GM23338 (cell line): Measurements from ENCODE around the gene WWP2. TPM values are rescaled to one million over a fixed set of nuclear protein-coding genes. Genes with fewer than 3 reads are reported as not detected.

Experiments used
- CREB1 ChIP-seq: fragments of 250-450 bp; sonication (Bioruptor Pico); IDR thresholded peaks from 2 replicates; pipeline ENCODE4 v1.5.0; 2020; ENCODE audit warnings: low read depth, mild to moderate bottlenecking, moderate library complexity
- EZH2 ChIP-seq: fragments of 200-600 bp; sonication (generic); IDR thresholded peaks from one replicate; pipeline ENCODE4 v1.8.0; 2017; ENCODE audit warnings: antibody characterized with exemption, mild to moderate bottlenecking, low read depth; ENCODE audit not compliant: unreplicated experiment
- EZH2phosphoT487 ChIP-seq: fragments of 200-600 bp; sonication (generic); IDR thresholded peaks from one replicate; pipeline ENCODE4 v1.8.1; 2018; ENCODE audit warnings: antibody characterized with exemption; ENCODE audit not compliant: unreplicated experiment
- JUNB ChIP-seq: IDR thresholded peaks from one replicate; pipeline ENCODE4 v1.6.1; 2016; ENCODE audit warnings: antibody characterized with exemption; ENCODE audit not compliant: unreplicated experiment
- STAT1 ChIP-seq: IDR thresholded peaks from one replicate; pipeline ENCODE4 v1.6.1; 2016; ENCODE audit warnings: antibody characterized with exemption; ENCODE audit not compliant: unreplicated experiment
- polyA plus RNA-seq: library from polyadenylated mRNA; unstranded; fragments of >200 nt; fragmentation: Nextera tagmentation; extraction: Ambion mirVana; gene quantifications from 2 replicates; pipeline ENCODE4 v1.2.1, GENCODE V29; 2016
- total RNA-seq: library from RNA; depleted of rRNA; stranded (reverse); fragments of >200 nt; shearing (Covaris generic); gene quantifications from 2 replicates; pipeline ENCODE4 v1.2.3, GENCODE V29; 2014
- TF ChIP-seq, protein P1 (sequence below): fragments of 250-450 bp; sonication (Bioruptor Pico); IDR thresholded peaks from 2 replicates; pipeline ENCODE4 v1.5.0; 2020; ENCODE audit warnings: mild to moderate bottlenecking, moderate library complexity
- TF ChIP-seq, protein P2 (sequence below): IDR thresholded peaks from 2 replicates; pipeline ENCODE4 v1.6.1; 2016; ENCODE audit warnings: antibody characterized with exemption
- TF ChIP-seq, protein P3 (sequence below), 2 experiments: fragments of 200-600 bp in 1 of 2; sonication (generic) in 1 of 2; conservative IDR thresholded peaks; 2 replicates each; pipeline versions ENCODE4 v1.5.1 to v1.6.1; 2016 to 2017; ENCODE audit warnings: antibody characterized with exemption in 2 of 2, low read depth in 2 of 2, mild to moderate bottlenecking in 2 of 2, moderate library complexity in 1 of 2

WWP2 gene
- total and polyA plus RNA-seq, 2 experiments from 2014 or later: 12.3 to 35.5 TPM

DNA sequence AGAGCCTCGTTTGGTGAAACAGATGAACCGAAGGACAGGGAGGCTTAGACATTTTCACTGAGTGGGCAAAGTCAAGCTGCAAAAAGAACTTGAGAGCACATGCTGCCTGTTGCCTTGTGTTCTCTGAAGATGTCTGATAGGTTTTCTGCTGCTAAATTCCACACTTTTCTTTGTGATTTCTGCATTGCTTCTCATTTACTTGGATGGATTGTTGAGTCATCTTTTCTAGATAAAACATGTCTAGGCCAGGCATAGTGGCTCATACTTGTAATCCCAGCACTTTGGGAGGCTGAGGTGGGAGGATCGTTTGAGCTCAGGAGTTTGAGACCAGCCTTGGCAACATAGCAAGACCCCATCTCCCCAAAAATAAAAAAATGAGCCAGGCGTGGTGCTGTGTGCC is 108.6 kb downstream of the WWP2 start (continued):
- TF ChIP-seq, protein P1, sequence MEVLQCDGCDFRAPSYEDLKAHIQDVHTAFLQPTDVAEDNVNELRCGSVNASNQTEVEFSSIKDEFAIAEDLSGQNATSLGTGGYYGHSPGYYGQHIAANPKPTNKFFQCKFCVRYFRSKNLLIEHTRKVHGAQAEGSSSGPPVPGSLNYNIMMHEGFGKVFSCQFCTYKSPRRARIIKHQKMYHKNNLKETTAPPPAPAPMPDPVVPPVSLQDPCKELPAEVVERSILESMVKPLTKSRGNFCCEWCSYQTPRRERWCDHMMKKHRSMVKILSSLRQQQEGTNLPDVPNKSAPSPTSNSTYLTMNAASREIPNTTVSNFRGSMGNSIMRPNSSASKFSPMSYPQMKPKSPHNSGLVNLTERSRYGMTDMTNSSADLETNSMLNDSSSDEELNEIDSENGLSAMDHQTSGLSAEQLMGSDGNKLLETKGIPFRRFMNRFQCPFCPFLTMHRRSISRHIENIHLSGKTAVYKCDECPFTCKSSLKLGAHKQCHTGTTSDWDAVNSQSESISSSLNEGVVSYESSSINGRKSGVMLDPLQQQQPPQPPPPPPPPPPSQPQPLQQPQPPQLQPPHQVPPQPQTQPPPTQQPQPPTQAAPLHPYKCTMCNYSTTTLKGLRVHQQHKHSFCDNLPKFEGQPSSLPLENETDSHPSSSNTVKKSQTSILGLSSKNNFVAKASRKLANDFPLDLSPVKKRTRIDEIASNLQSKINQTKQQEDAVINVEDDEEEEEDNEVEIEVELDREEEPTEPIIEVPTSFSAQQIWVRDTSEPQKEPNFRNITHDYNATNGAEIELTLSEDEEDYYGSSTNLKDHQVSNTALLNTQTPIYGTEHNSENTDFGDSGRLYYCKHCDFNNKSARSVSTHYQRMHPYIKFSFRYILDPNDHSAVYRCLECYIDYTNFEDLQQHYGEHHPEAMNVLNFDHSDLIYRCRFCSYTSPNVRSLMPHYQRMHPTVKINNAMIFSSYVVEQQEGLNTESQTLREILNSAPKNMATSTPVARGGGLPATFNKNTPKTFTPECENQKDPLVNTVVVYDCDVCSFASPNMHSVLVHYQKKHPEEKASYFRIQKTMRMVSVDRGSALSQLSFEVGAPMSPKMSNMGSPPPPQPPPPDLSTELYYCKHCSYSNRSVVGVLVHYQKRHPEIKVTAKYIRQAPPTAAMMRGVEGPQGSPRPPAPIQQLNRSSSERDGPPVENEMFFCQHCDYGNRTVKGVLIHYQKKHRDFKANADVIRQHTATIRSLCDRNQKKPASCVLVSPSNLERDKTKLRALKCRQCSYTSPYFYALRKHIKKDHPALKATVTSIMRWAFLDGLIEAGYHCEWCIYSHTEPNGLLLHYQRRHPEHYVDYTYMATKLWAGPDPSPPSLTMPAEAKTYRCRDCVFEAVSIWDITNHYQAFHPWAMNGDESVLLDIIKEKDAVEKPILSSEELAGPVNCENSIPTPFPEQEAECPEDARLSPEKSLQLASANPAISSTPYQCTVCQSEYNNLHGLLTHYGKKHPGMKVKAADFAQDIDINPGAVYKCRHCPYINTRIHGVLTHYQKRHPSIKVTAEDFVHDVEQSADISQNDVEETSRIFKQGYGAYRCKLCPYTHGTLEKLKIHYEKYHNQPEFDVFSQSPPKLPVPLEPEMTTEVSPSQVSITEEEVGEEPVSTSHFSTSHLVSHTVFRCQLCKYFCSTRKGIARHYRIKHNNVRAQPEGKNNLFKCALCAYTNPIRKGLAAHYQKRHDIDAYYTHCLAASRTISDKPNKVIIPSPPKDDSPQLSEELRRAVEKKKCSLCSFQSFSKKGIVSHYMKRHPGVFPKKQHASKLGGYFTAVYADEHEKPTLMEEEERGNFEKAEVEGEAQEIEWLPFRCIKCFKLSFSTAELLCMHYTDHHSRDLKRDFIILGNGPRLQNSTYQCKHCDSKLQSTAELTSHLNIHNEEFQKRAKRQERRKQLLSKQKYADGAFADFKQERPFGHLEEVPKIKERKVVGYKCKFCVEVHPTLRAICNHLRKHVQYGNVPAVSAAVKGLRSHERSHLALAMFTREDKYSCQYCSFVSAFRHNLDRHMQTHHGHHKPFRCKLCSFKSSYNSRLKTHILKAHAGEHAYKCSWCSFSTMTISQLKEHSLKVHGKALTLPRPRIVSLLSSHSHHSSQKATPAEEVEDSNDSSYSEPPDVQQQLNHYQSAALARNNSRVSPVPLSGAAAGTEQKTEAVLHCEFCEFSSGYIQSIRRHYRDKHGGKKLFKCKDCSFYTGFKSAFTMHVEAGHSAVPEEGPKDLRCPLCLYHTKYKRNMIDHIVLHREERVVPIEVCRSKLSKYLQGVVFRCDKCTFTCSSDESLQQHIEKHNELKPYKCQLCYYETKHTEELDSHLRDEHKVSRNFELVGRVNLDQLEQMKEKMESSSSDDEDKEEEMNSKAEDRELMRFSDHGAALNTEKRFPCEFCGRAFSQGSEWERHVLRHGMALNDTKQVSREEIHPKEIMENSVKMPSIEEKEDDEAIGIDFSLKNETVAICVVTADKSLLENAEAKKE (CRISPR knock-in tag): no peak
- TF ChIP-seq, protein P2, sequence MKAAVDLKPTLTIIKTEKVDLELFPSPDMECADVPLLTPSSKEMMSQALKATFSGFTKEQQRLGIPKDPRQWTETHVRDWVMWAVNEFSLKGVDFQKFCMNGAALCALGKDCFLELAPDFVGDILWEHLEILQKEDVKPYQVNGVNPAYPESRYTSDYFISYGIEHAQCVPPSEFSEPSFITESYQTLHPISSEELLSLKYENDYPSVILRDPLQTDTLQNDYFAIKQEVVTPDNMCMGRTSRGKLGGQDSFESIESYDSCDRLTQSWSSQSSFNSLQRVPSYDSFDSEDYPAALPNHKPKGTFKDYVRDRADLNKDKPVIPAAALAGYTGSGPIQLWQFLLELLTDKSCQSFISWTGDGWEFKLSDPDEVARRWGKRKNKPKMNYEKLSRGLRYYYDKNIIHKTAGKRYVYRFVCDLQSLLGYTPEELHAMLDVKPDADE: no peak
- TF ChIP-seq STAT1 (no peak), EZH2 (no peak), JUNB (no peak), CREB1 (no peak), EZH2phosphoT487 (no peak)
- TF ChIP-seq, protein P3, sequence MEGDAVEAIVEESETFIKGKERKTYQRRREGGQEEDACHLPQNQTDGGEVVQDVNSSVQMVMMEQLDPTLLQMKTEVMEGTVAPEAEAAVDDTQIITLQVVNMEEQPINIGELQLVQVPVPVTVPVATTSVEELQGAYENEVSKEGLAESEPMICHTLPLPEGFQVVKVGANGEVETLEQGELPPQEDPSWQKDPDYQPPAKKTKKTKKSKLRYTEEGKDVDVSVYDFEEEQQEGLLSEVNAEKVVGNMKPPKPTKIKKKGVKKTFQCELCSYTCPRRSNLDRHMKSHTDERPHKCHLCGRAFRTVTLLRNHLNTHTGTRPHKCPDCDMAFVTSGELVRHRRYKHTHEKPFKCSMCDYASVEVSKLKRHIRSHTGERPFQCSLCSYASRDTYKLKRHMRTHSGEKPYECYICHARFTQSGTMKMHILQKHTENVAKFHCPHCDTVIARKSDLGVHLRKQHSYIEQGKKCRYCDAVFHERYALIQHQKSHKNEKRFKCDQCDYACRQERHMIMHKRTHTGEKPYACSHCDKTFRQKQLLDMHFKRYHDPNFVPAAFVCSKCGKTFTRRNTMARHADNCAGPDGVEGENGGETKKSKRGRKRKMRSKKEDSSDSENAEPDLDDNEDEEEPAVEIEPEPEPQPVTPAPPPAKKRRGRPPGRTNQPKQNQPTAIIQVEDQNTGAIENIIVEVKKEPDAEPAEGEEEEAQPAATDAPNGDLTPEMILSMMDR (conservative IDR thresholded peaks at IDR 0.05; ENCODE audit: low read depth in 2 of 2): no peak
